HepG2 (cell line): ENCODE results near the gene OSBPL2. TPM values are rescaled to one million over a fixed set of nuclear protein-coding genes. Genes with fewer than 3 reads are reported as not detected.

Experiments
- EED ChIP-seq: sonication (generic); formaldehyde crosslinking; IDR thresholded peaks from 2 replicates; pipeline ENCODE4 v1.5.0; 2020; ENCODE audit warnings: mild to moderate bottlenecking, missing genetic modification reagents
- MXI1 ChIP-seq: IDR thresholded peaks from 3 replicates; pipeline ENCODE4 v1.6.1; 2012; ENCODE audit warnings: low read depth, low read length, inconsistent platforms, borderline replicate concordance
- NFE2L1 ChIP-seq: sonication (generic); formaldehyde crosslinking; IDR thresholded peaks from 2 replicates; pipeline ENCODE4 v1.4.0; 2020; ENCODE audit warnings: missing genetic modification reagents, mild to moderate bottlenecking, borderline replicate concordance
- NRL ChIP-seq: sonication (generic); formaldehyde crosslinking; IDR thresholded peaks from 2 replicates; pipeline ENCODE4 v1.5.0; 2020; ENCODE audit warnings: missing genetic modification reagents, mild to moderate bottlenecking, moderate library complexity, borderline replicate concordance
- SALL1 ChIP-seq: sonication (generic); formaldehyde crosslinking; IDR thresholded peaks from 2 replicates; pipeline ENCODE4 v1.8.0; 2022; ENCODE audit warnings: mild to moderate bottlenecking, missing genetic modification reagents
- SMAD1 ChIP-seq: sonication (generic); formaldehyde crosslinking; IDR thresholded peaks from 2 replicates; pipeline ENCODE4 v1.4.0; 2020; ENCODE audit warnings: missing genetic modification reagents, low read depth, mild to moderate bottlenecking, borderline replicate concordance
- ZNF296 ChIP-seq: sonication (generic); formaldehyde crosslinking; conservative IDR thresholded peaks from 2 replicates; pipeline ENCODE4 v1.5.0; 2020; ENCODE audit warnings: mild to moderate bottlenecking, missing genetic modification reagents
- ZNF550 ChIP-seq: sonication (generic); formaldehyde crosslinking; IDR thresholded peaks from 2 replicates; pipeline ENCODE4 v1.4.0; 2020; ENCODE audit warnings: mild to moderate bottlenecking, missing genetic modification reagents, borderline replicate concordance
- polyA plus RNA-seq, 8 experiments: library from polyadenylated mRNA; depleted of rRNA in 3 of 8; stranded (reverse) in 7 of 8; unstranded in 1 of 8; fragments of >200 nt; fragmentation: Illumina TruSeq in 4 of 8; extraction: Trizol in 4 of 8; gene quantifications; 2 replicates each; pipeline versions ENCODE4 v1.2.1 to v1.2.3, GENCODE V29; 2011 to 2016; ENCODE audit warnings: low read depth in 4 of 8, missing spikeins in 1 of 8, mixed read lengths in 1 of 8; ENCODE audit not compliant: insufficient read depth in 1 of 8
- total RNA-seq, 5 experiments: library from RNA; depleted of rRNA; stranded (reverse); fragments of >200 nt; fragmentation: Illumina TruSeq; extraction: Trizol; gene quantifications; 2 replicates each; pipeline ENCODE4 v1.2.3, GENCODE V29; 2016; ENCODE audit warnings: low read depth in 1 of 5
- TF ChIP-seq, protein P1 (sequence below): sonication (generic); formaldehyde crosslinking; IDR thresholded peaks from 2 replicates; pipeline ENCODE4 v1.8.0; 2023; ENCODE audit warnings: mild to moderate bottlenecking, missing genetic modification reagents
- TF ChIP-seq, protein P2 (sequence below): sonication (generic); formaldehyde crosslinking; IDR thresholded peaks from 2 replicates; pipeline ENCODE4 v1.9.0; 2021; ENCODE audit warnings: mild to moderate bottlenecking, missing genetic modification reagents
- TF ChIP-seq, protein P3 (sequence below): IDR thresholded peaks from 2 replicates; pipeline ENCODE4 v1.4.0; 2020; ENCODE audit warnings: mild to moderate bottlenecking, missing genetic modification reagents
- TF ChIP-seq, protein P4 (sequence below): sonication (generic); formaldehyde crosslinking; IDR thresholded peaks from 2 replicates; pipeline ENCODE4 v1.4.0; 2020; ENCODE audit warnings: mild to moderate bottlenecking, missing genetic modification reagents

OSBPL2 gene
- total and polyA plus RNA-seq, 2 of the 13 experiments (the other 11 are each of a cell fraction or from before 2014, with no cell fraction given) = 18.5 to 37.4 TPM

DNA sequence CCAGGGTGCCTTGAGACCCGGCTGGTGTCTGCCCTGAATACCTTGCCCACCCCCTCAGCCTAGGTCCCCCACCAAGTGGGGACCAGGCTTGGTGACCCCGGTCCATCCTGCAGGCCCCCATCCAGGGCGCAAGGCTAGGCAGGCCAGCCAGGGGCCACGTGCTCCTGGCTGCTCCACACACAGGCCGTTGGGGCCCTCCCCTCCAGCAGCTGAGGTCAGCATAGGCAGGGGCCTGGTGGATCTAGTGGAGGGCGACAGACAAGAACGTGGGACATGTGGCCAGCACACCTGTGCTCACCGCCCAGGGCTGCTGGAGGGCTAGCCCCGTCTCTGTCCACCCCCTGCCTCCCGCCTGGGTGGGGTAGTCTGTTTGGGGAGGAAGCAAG is 10.7 kb upstream of the OSBPL2 start (continued):
- TF ChIP-seq, protein P1, sequence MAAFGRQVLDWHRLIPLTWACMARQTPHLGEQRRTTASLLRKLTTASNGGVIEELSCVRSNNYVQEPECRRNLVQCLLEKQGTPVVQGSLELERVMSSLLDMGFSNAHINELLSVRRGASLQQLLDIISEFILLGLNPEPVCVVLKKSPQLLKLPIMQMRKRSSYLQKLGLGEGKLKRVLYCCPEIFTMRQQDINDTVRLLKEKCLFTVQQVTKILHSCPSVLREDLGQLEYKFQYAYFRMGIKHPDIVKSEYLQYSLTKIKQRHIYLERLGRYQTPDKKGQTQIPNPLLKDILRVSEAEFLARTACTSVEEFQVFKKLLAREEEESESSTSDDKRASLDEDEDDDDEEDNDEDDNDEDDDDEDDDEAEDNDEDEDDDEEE (CRISPR knock-in tag) = 0 out of 2 replicates have a peak, but pooled peaks have one; percentile 53
- TF ChIP-seq NFE2L1 (CRISPR knock-in tag) (no peak), ZNF296 (CRISPR knock-in tag) (peak; percentile 79; the same call in 1 of the 2 replicates), ZNF550 (no peak), EED (CRISPR knock-in tag) (0 out of 2 replicates have a peak, but pooled peaks have one; percentile 1), SALL1 (CRISPR knock-in tag) (peak; percentile 46; the same call in 1 of the 2 replicates), MXI1 (0 out of 3 replicates have a peak, but pooled peaks have one; percentile 28), NRL (CRISPR knock-in tag) (peak; percentile 80), SMAD1 (CRISPR knock-in tag) (0 out of 2 replicates have a peak, but pooled peaks have one; percentile 1)
- TF ChIP-seq, protein P2, sequence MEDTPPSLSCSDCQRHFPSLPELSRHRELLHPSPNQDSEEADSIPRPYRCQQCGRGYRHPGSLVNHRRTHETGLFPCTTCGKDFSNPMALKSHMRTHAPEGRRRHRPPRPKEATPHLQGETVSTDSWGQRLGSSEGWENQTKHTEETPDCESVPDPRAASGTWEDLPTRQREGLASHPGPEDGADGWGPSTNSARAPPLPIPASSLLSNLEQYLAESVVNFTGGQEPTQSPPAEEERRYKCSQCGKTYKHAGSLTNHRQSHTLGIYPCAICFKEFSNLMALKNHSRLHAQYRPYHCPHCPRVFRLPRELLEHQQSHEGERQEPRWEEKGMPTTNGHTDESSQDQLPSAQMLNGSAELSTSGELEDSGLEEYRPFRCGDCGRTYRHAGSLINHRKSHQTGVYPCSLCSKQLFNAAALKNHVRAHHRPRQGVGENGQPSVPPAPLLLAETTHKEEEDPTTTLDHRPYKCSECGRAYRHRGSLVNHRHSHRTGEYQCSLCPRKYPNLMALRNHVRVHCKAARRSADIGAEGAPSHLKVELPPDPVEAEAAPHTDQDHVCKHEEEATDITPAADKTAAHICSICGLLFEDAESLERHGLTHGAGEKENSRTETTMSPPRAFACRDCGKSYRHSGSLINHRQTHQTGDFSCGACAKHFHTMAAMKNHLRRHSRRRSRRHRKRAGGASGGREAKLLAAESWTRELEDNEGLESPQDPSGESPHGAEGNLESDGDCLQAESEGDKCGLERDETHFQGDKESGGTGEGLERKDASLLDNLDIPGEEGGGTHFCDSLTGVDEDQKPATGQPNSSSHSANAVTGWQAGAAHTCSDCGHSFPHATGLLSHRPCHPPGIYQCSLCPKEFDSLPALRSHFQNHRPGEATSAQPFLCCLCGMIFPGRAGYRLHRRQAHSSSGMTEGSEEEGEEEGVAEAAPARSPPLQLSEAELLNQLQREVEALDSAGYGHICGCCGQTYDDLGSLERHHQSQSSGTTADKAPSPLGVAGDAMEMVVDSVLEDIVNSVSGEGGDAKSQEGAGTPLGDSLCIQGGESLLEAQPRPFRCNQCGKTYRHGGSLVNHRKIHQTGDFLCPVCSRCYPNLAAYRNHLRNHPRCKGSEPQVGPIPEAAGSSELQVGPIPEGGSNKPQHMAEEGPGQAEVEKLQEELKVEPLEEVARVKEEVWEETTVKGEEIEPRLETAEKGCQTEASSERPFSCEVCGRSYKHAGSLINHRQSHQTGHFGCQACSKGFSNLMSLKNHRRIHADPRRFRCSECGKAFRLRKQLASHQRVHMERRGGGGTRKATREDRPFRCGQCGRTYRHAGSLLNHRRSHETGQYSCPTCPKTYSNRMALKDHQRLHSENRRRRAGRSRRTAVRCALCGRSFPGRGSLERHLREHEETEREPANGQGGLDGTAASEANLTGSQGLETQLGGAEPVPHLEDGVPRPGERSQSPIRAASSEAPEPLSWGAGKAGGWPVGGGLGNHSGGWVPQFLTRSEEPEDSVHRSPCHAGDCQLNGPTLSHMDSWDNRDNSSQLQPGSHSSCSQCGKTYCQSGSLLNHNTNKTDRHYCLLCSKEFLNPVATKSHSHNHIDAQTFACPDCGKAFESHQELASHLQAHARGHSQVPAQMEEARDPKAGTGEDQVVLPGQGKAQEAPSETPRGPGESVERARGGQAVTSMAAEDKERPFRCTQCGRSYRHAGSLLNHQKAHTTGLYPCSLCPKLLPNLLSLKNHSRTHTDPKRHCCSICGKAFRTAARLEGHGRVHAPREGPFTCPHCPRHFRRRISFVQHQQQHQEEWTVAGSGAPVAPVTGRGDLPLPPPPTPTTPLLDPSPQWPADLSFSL = 0 out of 2 replicates have a peak, but pooled peaks have one; percentile 40
- TF ChIP-seq, protein P3, sequence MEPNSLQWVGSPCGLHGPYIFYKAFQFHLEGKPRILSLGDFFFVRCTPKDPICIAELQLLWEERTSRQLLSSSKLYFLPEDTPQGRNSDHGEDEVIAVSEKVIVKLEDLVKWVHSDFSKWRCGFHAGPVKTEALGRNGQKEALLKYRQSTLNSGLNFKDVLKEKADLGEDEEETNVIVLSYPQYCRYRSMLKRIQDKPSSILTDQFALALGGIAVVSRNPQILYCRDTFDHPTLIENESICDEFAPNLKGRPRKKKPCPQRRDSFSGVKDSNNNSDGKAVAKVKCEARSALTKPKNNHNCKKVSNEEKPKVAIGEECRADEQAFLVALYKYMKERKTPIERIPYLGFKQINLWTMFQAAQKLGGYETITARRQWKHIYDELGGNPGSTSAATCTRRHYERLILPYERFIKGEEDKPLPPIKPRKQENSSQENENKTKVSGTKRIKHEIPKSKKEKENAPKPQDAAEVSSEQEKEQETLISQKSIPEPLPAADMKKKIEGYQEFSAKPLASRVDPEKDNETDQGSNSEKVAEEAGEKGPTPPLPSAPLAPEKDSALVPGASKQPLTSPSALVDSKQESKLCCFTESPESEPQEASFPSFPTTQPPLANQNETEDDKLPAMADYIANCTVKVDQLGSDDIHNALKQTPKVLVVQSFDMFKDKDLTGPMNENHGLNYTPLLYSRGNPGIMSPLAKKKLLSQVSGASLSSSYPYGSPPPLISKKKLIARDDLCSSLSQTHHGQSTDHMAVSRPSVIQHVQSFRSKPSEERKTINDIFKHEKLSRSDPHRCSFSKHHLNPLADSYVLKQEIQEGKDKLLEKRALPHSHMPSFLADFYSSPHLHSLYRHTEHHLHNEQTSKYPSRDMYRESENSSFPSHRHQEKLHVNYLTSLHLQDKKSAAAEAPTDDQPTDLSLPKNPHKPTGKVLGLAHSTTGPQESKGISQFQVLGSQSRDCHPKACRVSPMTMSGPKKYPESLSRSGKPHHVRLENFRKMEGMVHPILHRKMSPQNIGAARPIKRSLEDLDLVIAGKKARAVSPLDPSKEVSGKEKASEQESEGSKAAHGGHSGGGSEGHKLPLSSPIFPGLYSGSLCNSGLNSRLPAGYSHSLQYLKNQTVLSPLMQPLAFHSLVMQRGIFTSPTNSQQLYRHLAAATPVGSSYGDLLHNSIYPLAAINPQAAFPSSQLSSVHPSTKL (CRISPR knock-in tag) = no peak
- TF ChIP-seq, protein P4, sequence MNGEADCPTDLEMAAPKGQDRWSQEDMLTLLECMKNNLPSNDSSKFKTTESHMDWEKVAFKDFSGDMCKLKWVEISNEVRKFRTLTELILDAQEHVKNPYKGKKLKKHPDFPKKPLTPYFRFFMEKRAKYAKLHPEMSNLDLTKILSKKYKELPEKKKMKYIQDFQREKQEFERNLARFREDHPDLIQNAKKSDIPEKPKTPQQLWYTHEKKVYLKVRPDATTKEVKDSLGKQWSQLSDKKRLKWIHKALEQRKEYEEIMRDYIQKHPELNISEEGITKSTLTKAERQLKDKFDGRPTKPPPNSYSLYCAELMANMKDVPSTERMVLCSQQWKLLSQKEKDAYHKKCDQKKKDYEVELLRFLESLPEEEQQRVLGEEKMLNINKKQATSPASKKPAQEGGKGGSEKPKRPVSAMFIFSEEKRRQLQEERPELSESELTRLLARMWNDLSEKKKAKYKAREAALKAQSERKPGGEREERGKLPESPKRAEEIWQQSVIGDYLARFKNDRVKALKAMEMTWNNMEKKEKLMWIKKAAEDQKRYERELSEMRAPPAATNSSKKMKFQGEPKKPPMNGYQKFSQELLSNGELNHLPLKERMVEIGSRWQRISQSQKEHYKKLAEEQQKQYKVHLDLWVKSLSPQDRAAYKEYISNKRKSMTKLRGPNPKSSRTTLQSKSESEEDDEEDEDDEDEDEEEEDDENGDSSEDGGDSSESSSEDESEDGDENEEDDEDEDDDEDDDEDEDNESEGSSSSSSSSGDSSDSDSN (CRISPR knock-in tag) = peak; percentile 27; the same call in 1 of the 2 replicates
